Small intestine (tissue), 7 donors: ENCODE results near the gene KLHL29. TPM values are rescaled to one million over a fixed set of nuclear protein-coding genes. Genes with fewer than 3 reads are reported as not detected.

Experiments
- DNase-seq, 2 donors: peaks; one replicate each; pipeline versions ENCODE4 v3.0.0 to v3.0.0-alpha.2; 2013
- FAIRE-seq: peaks from 2 replicates; lab custom pipeline; 2012; peaks lifted over from hg19 to GRCh38; lab: Jason Lieb, UNC
- H3K27ac ChIP-seq, 3 donors: one replicate each; pipeline ENCODE4 v1.5.1; 2013; ENCODE audit warnings: low read length in 2 of 3, mild to moderate bottlenecking in 2 of 3, control low read depth in 1 of 3, inconsistent platforms in 1 of 3, low read depth in 1 of 3, moderate library complexity in 1 of 3
- H3K27me3 ChIP-seq, 3 donors: one replicate each; pipeline ENCODE4 v1.6.1; 2013; ENCODE audit warnings: low read length in 3 of 3, inconsistent platforms in 1 of 3; ENCODE audit not compliant: control insufficient read depth in 3 of 3, insufficient read depth in 3 of 3
- H3K36me3 ChIP-seq, 3 donors: one replicate each; pipeline ENCODE4 v1.6.1; 2013; ENCODE audit warnings: low read length in 3 of 3, inconsistent platforms in 1 of 3, low read depth in 1 of 3, mild to moderate bottlenecking in 1 of 3, moderate library complexity in 1 of 3; ENCODE audit not compliant: control insufficient read depth in 3 of 3, insufficient read depth in 2 of 3
- H3K4me1 ChIP-seq, 3 donors: one replicate each; pipeline ENCODE4 v1.6.1; 2013; ENCODE audit warnings: low read length in 2 of 3, inconsistent platforms in 1 of 3, low read depth in 1 of 3, mild to moderate bottlenecking in 1 of 3, moderate library complexity in 1 of 3; ENCODE audit not compliant: control insufficient read depth in 3 of 3, insufficient read depth in 2 of 3
- H3K4me3 ChIP-seq, 3 donors: one replicate each; pipeline ENCODE4 v1.5.1; 2013; ENCODE audit warnings: low read length in 3 of 3, control low read depth in 1 of 3, inconsistent platforms in 1 of 3, low read depth in 1 of 3, mild to moderate bottlenecking in 1 of 3, moderate library complexity in 1 of 3
- H3K9me3 ChIP-seq, 2 donors: one replicate each; pipeline ENCODE4 v1.6.1; 2013; ENCODE audit warnings: low read depth in 1 of 2, low read length in 1 of 2; ENCODE audit not compliant: control insufficient read depth in 2 of 2, insufficient read depth in 1 of 2
- WGBS, 3 donors: extraction: QIAGEN DNeasy Blood & Tissue Kit; methylation state at CpG; one replicate each; pipeline ENCODE4 v1.1.7; 2013; 5-methylcytosine and 5-hydroxymethylcytosine counted together
- polyA plus RNA-seq, 4 donors: library from polyadenylated mRNA; stranded (reverse) in 3 of 4; unstranded in 1 of 4; fragments of 200-250 nt in 3 of 4; fragments of 120-200 nt in 1 of 4; gene quantifications; one replicate each; pipeline versions ENCODE4 v1.2.1 to v1.2.3, GENCODE V29; 2013
- donor health status: healthy with polysubstance abuse.
- donor health status: control.
- donor health status: control.
- donor health status: Bipolar disorder and iron deficiency.
- donor health status: healthy.

Gene KLHL29
- polyA plus RNA-seq, 4 donors: 0.22 to 2.7 (median 1.4) TPM

DNA sequence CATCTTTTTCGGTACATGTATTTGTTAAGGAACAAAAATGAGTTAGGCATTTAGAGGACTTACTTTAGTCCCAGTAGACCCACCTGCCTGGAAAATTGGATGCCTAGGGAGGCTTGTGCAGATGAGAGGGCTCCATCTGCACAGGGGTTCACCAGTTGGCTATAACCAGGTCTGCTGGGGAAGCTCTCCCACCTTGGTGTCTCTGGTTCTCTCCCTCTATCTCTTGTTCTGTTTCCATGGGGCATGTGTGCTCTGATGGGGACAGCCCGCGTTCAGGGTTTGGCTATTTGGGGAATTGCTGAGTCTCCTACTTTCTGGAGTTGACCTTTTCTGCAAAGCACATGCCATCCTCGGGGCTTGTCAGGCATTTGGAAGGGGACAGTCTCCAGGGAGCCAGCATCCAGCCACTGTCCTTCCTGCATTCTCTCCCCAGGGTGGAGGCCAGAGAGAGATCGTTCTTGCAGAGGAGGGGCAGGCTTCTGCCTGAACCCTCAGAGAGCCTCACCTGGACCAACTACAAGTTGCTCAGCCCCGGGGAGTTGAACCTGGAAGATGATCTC lies 157.3 kb downstream of the KLHL29 start:
- 51 to 69% (median 57%) methylated on average over 6 of the region's 6 CpGs for WGBS, 3 donors
- Histone ChIP-seq H3K27ac (peak overlapping the region in 1 of 3 donors; percentile 18), H3K4me1 (peaks cover 0 to 17% (median 7%) of the 10 kb centered on the region in 3 donors), H3K4me3 (no peak overlapping the region), H3K27me3 (peaks cover 0 to 2% (median 0%) of the 10 kb centered on the region in 3 donors), H3K36me3 (no peaks in the 10 kb centered on the region), H3K9me3 (no peaks in the 10 kb centered on the region)
- FAIRE-seq (no peak), DNase-seq (no peak)

DNA sequence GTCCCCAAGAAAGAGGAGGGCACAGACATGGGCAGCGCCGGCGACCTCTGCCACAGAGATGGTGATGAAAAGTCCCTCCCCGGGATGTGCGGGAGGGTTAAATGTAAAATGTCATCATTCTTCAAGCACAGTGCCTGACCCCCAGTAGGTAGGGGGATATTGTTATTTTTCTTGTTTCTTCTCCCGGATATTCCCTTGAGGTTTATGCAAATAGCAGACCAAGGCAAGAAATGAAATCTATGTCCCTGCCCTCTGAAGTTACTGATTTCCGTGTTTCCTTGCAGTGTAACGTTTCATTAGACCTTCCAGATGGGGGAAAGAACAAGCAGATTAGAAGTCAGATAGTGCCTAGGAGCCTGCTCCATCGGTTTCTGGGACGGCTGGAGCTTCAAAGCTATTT lies 158.3 kb downstream of the KLHL29 start:
- DNase-seq (no peak), FAIRE-seq (no peak)
- 92 to 93% (median 93%) methylated on average over 10 of the region's 10 CpGs for WGBS, 3 donors
- Histone ChIP-seq H3K4me1 (peaks cover 0 to 17% (median 7%) of the 10 kb centered on the region in 3 donors), H3K27me3 (peaks cover 0 to 2% (median 0%) of the 10 kb centered on the region in 3 donors), H3K9me3 (no peaks in the 10 kb centered on the region), H3K36me3 (no peaks in the 10 kb centered on the region), H3K4me3 (no peak overlapping the region), H3K27ac (no peak overlapping the region)

GRCh38 chr2:23543728-23544127 lies 158.7 kb downstream of the KLHL29 start:
- 89 to 97% (median 90%) methylated on average over 9 of the region's 9 CpGs for WGBS, 3 donors
- no peak for DNase-seq
- no peaks in the 10 kb centered on the region for H3K36me3 ChIP-seq
- peaks cover 0 to 2% (median 0%) of the 10 kb centered on the region in 3 donors for H3K27me3 ChIP-seq
- H3K4me3 ChIP-seq: no peak overlapping the region
- H3K27ac ChIP-seq: no peak overlapping the region
- H3K9me3 ChIP-seq: no peaks in the 10 kb centered on the region
- peaks cover 0 to 17% (median 7%) of the 10 kb centered on the region in 3 donors for H3K4me1 ChIP-seq
- FAIRE-seq: no peak

DNA sequence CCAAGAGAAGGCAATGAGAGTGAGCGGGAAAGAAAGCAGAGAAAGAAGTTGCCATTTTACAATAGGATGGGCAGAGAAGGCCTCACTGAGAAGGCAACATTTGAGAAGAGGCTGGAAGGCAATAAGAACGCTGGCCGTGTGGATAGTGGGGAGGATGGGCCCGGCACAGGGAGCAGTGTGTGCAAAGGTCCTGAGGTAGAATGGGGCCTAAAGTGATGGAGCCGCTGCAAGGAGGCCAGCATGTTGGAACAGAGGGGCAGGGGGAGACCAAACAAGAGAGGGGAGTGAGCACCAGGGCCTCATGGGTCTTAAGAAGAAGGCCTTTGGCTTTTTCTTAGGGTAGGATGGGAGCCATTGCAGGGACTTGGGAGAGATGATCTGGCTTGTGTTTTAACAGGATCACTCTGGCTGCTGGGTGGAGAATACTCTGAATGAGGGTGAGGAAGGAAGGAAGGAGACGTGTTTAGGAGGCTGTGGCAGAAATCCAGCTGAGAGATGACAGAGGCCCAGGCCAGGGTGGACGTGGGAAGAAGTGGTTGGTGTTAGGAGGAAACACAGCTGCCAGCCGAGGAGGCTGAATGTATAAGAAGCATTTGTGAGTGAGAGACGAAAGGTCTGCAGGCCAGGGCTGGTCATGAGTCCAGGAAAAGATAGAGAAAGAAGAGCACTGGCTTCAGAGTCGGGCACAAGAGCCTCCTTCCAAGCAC lies 159.8 kb downstream of the KLHL29 start:
- Histone ChIP-seq H3K27ac (no peak overlapping the region), H3K4me3 (no peak overlapping the region), H3K4me1 (peaks cover 0 to 17% (median 7%) of the 10 kb centered on the region in 3 donors), H3K36me3 (no peaks in the 10 kb centered on the region), H3K9me3 (no peaks in the 10 kb centered on the region), H3K27me3 (peaks cover 0 to 5% (median 0%) of the 10 kb centered on the region in 3 donors)
- FAIRE-seq (no peak), DNase-seq (no peak)
- 74 to 85% (median 82%) methylated on average over 10 of the region's 10 CpGs for WGBS, 3 donors

DNA sequence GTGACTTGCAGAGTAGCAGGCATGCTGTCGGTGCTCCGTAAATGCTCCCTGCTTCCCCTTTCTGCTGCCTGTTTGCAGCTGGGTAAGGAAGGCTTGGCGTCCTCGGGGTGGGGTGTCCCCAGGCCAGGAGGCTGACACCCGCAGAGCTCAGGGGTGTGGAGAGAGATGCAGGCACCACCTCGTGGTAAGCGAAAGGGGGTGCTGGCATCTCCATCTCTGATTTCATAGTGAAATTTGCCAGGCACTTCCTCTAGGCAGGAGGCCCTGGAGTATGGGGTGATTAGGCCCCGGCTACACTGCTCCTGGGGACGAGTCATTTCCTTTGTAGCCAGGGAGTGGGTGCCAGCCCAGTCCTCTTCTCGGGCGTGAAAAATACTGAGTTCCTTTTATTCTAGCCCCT lies 160.4 kb downstream of the KLHL29 start:
- Histone ChIP-seq H3K4me3 (no peak overlapping the region), H3K36me3 (no peaks in the 10 kb centered on the region), H3K27ac (no peak overlapping the region), H3K27me3 (peaks cover 0 to 5% (median 0%) of the 10 kb centered on the region in 3 donors), H3K4me1 (peaks cover 0 to 17% (median 7%) of the 10 kb centered on the region in 3 donors), H3K9me3 (no peaks in the 10 kb centered on the region)
- FAIRE-seq: no peak
- no peak for DNase-seq
- 67 to 75% (median 70%) methylated on average over 10 to 11 of the region's 11 CpGs for WGBS, 3 donors

DNA sequence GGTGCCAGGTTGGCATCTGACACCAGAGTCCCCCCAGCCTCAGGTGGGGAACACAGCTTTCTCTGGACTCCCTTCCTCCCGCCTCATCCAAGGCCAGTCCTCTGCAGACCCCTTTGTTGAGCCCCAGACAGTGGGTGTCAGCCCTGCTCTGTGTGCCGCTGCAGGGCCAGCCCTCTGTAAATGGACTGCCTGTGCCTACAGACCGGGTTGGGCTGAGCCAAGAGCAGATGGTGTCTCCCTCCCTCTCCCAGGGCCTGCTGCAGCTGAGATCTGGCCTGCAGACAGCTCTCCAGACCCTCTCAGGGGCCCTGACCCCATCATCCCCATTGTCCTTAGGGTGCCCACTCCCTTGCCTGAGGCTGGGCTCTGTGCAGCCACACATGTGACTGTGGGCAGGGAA lies 160.8 kb downstream of the KLHL29 start:
- no peaks in the 10 kb centered on the region for H3K36me3 ChIP-seq
- peaks cover 0 to 17% (median 7%) of the 10 kb centered on the region in 3 donors for H3K4me1 ChIP-seq
- no peak overlapping the region for H3K4me3 ChIP-seq
- H3K27ac ChIP-seq: no peak overlapping the region
- H3K27me3 ChIP-seq: peaks cover 0 to 5% (median 0%) of the 10 kb centered on the region in 3 donors
- DNase-seq (no peak), FAIRE-seq (no peak)
- WGBS, 3 donors: 80 to 84% (median 84%) methylated on average over 3 of the region's 3 CpGs
- no peaks in the 10 kb centered on the region for H3K9me3 ChIP-seq

DNA sequence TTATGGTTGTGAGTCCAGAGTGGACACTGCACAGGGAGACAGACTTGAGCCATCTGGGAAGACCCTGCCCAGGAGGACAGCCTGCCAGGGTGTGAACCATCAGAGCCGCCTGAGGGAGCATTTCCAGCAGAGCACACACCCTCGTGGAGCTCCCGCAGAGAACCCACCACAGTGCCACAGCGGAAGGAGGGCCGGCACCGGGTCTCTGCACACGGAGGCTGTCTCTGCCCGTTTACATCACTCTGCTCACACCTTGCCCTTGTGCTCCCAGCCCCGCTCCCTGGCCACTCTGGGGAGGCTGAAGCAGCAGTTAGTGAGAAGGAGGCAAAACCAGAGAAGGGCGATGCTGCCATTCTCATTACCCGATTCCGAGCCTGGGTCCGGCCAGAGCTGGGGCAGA lies 161.9 kb downstream of the KLHL29 start:
- H3K27me3 ChIP-seq: peaks cover 0 to 5% (median 0%) of the 10 kb centered on the region in 3 donors
- H3K9me3 ChIP-seq: no peaks in the 10 kb centered on the region
- no peak for DNase-seq
- no peaks in the 10 kb centered on the region for H3K36me3 ChIP-seq
- no peak overlapping the region for H3K27ac ChIP-seq
- H3K4me1 ChIP-seq: peaks cover 0 to 7% (median under 1%) of the 10 kb centered on the region in 3 donors
- no peak for FAIRE-seq
- 90 to 92% (median 91%) methylated on average over 13 of the region's 13 CpGs for WGBS, 3 donors
- H3K4me3 ChIP-seq: no peak overlapping the region

DNA sequence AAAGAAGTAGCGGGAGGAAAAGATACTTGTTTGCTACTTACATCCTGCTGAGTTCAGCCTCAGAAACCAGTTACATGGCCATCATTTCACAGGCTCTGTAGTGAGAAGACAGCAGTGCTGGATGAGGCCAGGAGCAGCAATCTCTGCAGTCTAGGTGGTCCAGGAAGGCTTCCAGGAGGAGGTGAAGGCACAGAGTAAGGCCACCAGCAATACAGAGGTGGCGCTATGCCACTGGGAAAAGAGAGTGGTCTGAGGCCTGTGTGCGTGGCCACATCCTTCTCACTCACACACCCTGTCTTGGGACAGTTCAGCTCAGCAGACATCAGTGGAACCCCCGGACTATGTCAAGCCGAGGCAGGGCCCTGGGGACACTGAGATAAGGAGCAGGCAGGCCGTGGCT lies 162.7 kb downstream of the KLHL29 start:
- H3K27me3 ChIP-seq: peaks cover 0 to 5% (median 0%) of the 10 kb centered on the region in 3 donors
- H3K9me3 ChIP-seq: no peaks in the 10 kb centered on the region
- H3K27ac ChIP-seq: no peak overlapping the region
- FAIRE-seq: no peak
- no peak for DNase-seq
- 67 to 76% (median 68%) methylated on average over 6 of the region's 6 CpGs for WGBS, 3 donors
- H3K36me3 ChIP-seq: no peaks in the 10 kb centered on the region
- H3K4me3 ChIP-seq: no peak overlapping the region
- H3K4me1 ChIP-seq: no peaks in the 10 kb centered on the region
